GM21825 (cell line): Measurements from ENCODE around the gene DPH2.

Source experiments
- ATAC-seq: cut with Tn5 transposase; IDR thresholded peaks from one replicate; pipeline ENCODE4 v1.9.1; 2021; ENCODE audit warnings: mild to moderate bottlenecking, moderate library complexity; ENCODE audit not compliant: unreplicated experiment

The DPH2 gene

GRCh38 chr1:43981636-43982035 is 11.8 kb downstream of the DPH2 start:
- ATAC-seq = no peak

- ATAC-seq = no peak
These were observed 12.4 kb downstream of the DPH2 start for GRCh38 chr1:43982241-43982640.

GRCh38 chr1:43982808-43983207 is 13.0 kb downstream of the DPH2 start:
- ATAC-seq = no peak

GRCh38 chr1:43983253-43983899 is 13.6 kb downstream of the DPH2 start:
- no peak for ATAC-seq

GRCh38 chr1:43984855-43985254 is 15.0 kb downstream of the DPH2 start:
- ATAC-seq = no peak

GRCh38 chr1:43985984-43986595 is 16.3 kb downstream of the DPH2 start:
- no peak for ATAC-seq

GRCh38 chr1:43986712-43987111 is 16.9 kb downstream of the DPH2 start:
- ATAC-seq = no peak

GRCh38 chr1:43987159-43987902 is 17.5 kb downstream of the DPH2 start:
- ATAC-seq = no peak

GRCh38 chr1:43990271-43991199 is 20.7 kb downstream of the DPH2 start:
- ATAC-seq = no peak

GRCh38 chr1:43991200-43991475 is 21.3 kb downstream of the DPH2 start:
- ATAC-seq = no peak

- peak; percentile 66 for ATAC-seq
These were observed 21.8 kb downstream of the DPH2 start, which contains the start of gene CCDC24 for GRCh38 chr1:43991476-43992231. Gene CCDC24, plus strand, starts transcription at chr1:43991599. Its CDS starts 280 bp downstream, at chr1:43991879.

- ATAC-seq = no peak
These were observed 22.6 kb downstream of the DPH2 start for GRCh38 chr1:43992232-43992995.

- no peak for ATAC-seq
These were observed 23.6 kb downstream of the DPH2 start for GRCh38 chr1:43993206-43993914.

- ATAC-seq = no peak
These were observed 24.3 kb downstream of the DPH2 start for GRCh38 chr1:43994071-43994470.

- ATAC-seq = no peak
These were observed 25.3 kb downstream of the DPH2 start for GRCh38 chr1:43994794-43995790.

GRCh38 chr1:43995984-43996732 is 26.3 kb downstream of the DPH2 start:
- no peak for ATAC-seq

- ATAC-seq = no peak
These were observed 26.9 kb downstream of the DPH2 start for GRCh38 chr1:43996733-43997115.
